NCI-H345 treated with DMSO at 0.1 percent for 48 hours (cell line): ENCODE measurements around the gene BTBD1.

Experiments used
- DNase-seq: peaks from one replicate; lab custom pipeline; 2025; ENCODE audit not compliant: unreplicated experiment; lab: John Stamatoyannopoulos, UW

BTBD1 gene

GRCh38 chr15:82995076-82995475 is 72.0 kb downstream of the BTBD1 start:
- DNase-seq, result no peak

GRCh38 chr15:82993144-82993543 is 73.9 kb downstream of the BTBD1 start:
- no peak for DNase-seq

- DNase-seq, result no peak
Observed at GRCh38 chr15:82992436-82992998, 74.5 kb downstream of the BTBD1 start.

GRCh38 chr15:82986442-82986780 is 80.6 kb downstream of the BTBD1 start:
- no peak for DNase-seq

- peak; percentile 86 for DNase-seq
Observed at GRCh38 chr15:82985688-82986441, 81.2 kb downstream of the BTBD1 start, which contains the start of gene RAMAC. Gene RAMAC, plus strand, starts transcription at chr15:82986210. Its CDS starts 2,809 bp downstream, at chr15:82989019.

GRCh38 chr15:82980981-82981380 is 86.1 kb downstream of the BTBD1 start:
- DNase-seq, result no peak

- no peak for DNase-seq
Observed at GRCh38 chr15:82979726-82980125, 87.3 kb downstream of the BTBD1 start.

GRCh38 chr15:82978438-82978837 is 88.6 kb downstream of the BTBD1 start:
- no peak for DNase-seq

- DNase-seq, result no peak
Observed at GRCh38 chr15:82977076-82977475, 90.0 kb downstream of the BTBD1 start.

- DNase-seq, result no peak
Observed at GRCh38 chr15:82972990-82973389, 94.1 kb downstream of the BTBD1 start.

GRCh38 chr15:82971218-82971984 is 95.7 kb downstream of the BTBD1 start:
- no peak for DNase-seq

- no peak for DNase-seq
Observed at GRCh38 chr15:82970696-82971095, 96.4 kb downstream of the BTBD1 start.

GRCh38 chr15:82970078-82970686 is 96.9 kb downstream of the BTBD1 start:
- DNase-seq, result no peak

GRCh38 chr15:82969353-82969752 is 97.7 kb downstream of the BTBD1 start:
- no peak for DNase-seq

GRCh38 chr15:82968066-82968465 is 99.0 kb downstream of the BTBD1 start:
- no peak for DNase-seq

- DNase-seq, result no peak
Observed at GRCh38 chr15:82966671-82967071, 100.4 kb downstream of the BTBD1 start.
